AG10803 (cell line): ENCODE data around the gene CTU1.
"Not testable (repeated sequence)": the region's sequence is repeated elsewhere in the genome, so short reads cannot be mapped to it uniquely, and the experiment has no call there.

Experiments
- DNase-seq: peaks from one replicate; pipeline ENCODE4 v3.0.0; 2010; ENCODE audit warnings: low read depth
- H3K4me3 ChIP-seq: 2 replicates; pipeline ENCODE4 v1.5.1; 2011; ENCODE audit warnings: mild to moderate bottlenecking, low read length, control low read depth
- TF ChIP-seq, protein P1 (sequence below): conservative IDR thresholded peaks from 2 replicates; pipeline ENCODE4 v1.5.1; 2011; ENCODE audit warnings: mild to moderate bottlenecking, low read length, control low read depth, inconsistent platforms

Gene CTU1

DNA sequence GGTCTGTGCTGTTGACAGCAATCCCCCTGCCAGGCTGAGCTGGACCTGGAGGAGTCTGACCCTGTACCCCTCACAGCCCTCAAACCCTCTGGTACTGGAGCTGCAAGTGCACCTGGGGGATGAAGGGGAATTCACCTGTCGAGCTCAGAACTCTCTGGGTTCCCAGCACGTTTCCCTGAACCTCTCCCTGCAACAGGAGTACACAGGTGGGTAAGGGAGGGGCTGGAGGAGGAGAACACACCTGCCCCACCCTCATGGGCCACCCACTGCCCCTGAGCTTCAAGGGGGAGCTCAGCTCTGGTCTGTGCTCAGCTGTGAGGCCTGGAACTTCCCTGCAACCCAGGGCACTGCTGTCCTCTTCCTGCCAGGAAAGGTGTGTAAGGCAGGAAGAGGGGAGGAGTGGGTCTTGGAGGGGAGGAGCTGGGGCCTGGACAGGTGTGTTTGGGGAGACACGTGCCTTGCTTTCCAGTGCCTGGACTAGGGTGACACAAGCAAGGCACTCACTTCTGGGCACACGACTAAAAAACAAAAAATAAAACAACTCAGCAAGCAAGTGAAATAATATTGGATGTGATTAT is 37.8 kb upstream of the CTU1 start:
- TF ChIP-seq, protein P1, sequence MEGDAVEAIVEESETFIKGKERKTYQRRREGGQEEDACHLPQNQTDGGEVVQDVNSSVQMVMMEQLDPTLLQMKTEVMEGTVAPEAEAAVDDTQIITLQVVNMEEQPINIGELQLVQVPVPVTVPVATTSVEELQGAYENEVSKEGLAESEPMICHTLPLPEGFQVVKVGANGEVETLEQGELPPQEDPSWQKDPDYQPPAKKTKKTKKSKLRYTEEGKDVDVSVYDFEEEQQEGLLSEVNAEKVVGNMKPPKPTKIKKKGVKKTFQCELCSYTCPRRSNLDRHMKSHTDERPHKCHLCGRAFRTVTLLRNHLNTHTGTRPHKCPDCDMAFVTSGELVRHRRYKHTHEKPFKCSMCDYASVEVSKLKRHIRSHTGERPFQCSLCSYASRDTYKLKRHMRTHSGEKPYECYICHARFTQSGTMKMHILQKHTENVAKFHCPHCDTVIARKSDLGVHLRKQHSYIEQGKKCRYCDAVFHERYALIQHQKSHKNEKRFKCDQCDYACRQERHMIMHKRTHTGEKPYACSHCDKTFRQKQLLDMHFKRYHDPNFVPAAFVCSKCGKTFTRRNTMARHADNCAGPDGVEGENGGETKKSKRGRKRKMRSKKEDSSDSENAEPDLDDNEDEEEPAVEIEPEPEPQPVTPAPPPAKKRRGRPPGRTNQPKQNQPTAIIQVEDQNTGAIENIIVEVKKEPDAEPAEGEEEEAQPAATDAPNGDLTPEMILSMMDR, result no peak
- H3K4me3 ChIP-seq, result no peak overlapping the region
- no peak for DNase-seq

DNA sequence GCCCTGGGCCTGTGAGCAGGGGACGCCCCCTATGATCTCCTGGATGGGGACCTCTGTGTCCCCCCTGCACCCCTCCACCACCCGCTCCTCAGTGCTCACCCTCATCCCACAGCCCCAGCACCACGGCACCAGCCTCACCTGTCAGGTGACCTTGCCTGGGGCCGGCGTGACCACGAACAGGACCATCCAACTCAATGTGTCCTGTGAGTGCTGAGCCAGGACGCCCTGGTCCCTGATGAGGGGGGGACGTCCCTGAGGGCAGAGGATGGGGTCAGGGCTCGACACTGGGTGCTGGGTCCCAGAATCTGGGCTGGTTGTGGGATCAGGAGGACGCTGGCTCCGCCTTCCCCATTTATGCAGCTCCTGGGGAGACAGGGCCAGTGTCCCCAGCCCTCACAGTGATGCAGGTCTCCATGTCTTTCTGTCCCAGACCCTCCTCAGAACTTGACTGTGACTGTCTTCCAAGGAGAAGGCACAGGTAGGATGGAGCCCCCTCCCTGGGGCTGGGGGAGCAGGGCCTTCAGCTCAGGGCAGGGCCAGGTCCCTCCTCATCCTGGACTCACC is 36.4 kb upstream of the CTU1 start:
- H3K4me3 ChIP-seq, result no peak overlapping the region
- no peak for DNase-seq
- TF ChIP-seq, protein P1, result no peak

DNA sequence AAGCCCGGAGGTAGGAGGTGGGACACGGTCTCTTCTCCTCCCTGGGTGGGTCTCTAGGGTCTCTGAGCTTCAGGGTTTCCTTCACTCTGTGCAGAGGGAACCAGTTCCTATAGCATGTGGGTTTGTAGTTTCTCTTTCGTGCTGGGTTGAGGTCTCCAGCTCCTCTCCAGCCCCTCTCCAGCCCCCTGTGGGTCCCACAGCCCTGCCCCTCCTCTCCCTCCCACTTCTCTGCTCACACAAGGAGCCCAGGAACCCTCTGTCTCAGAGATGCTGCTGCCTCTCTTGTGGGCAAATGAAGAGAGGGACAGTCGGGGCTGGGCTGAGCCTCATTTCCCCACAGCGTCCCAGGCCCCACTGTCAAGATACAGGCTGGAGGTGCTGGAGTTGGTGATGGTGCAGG is 35.3 kb upstream of the CTU1 start:
- no peak overlapping the region for H3K4me3 ChIP-seq
- TF ChIP-seq, protein P1, result no peak
- DNase-seq, result no peak

DNA sequence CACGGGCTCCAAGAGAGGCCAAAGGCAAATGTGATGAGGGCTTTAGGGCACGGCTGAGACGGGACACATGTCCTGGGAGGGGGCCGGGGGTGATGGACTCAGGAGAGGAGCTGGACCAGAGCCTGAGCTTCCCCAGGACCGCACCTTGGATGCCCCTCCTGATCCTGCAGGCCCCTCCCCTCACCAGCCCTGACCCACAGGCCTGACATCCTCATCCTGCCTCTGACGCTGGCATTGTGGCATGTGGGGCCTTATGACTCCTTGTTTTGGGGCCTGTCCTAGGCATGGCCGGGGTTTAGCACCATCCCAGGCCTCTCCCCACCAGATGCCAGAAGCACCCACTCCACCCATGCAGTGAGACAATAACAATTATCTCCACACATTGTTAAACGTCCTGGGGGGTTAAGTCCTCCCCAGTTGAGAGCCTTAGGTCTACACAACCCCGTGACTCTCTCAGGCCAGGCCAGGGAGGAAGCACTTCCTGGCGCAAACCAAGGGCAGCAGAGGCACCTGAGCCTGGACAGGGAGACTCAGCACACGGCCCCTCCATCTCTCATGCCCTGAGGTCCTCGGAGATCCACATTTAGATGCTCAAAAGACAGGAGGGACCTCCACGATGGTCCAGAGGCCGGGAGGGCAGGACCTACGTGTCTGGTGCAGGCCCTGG is 34.7 kb upstream of the CTU1 start:
- not testable (repeated sequence) for DNase-seq, H3K4me3 ChIP-seq

DNA sequence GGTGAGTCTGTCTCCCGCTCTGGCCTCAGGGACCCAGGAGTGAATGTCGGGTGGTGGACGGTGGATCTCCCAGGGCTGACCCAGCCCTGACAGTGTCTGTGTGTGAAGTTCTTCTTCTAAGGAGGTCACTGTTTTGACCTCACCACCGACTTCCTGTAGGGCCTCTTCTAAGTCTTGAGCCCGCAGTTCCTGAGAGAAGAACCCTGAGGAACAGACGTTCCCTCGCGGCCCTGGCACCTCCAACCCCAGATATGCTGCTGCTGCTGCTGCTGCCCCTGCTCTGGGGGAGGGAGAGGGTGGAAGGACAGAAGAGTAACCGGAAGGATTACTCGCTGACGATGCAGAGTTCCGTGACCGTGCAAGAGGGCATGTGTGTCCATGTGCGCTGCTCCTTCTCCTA is 33.9 kb upstream of the CTU1 start, which contains the start of gene SIGLEC7:
SIGLEC7 (plus strand) TSS at position 183 of the 400 bp plus-strand sequence; CDS start at position 252, 69 bp downstream.
- H3K4me3 ChIP-seq, result no peak within 1 kb of the TSS
- DNase-seq, result no peak
- TF ChIP-seq, protein P1, result no peak

DNA sequence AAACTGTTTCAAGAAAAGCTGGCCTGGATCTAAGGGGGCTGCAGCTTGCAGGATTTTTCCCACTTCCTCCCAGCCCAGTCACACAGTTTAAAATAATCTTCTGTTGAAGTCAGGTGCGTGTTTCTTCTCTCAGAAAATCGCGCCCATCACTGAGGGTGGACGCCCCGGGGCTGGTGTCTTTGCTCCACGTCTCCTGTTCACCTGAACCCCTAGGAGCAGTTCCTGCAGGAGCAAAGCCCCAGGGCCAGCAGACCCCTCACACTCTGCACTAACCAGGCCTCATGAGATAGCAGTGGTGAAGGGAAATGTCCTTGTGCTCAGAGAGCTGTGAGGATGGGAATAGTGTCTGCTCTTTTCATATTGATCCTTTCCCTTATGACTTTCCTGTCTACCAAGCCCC is 33.0 kb upstream of the CTU1 start:
- no peak overlapping the region for H3K4me3 ChIP-seq
- DNase-seq, result no peak
- TF ChIP-seq, protein P1, result no peak

DNA sequence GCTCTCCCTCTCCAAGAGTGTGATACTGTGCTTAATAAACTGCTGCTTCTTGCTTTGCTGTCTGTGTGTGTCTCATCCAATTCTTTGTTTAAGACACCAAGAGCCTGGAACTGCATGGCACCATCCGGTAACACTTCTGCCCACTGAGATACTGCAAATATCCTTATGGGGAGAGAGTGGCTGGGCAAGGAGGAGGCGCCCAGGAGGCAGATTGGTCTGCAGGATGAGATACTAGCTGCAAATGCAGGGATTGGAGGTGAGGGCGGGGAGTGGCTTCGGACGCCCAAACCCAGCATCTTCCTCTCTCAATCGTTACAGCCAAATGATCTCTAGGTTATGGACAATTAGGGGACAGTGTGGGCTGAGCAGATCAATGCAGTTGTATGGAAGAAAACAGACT is 32.2 kb upstream of the CTU1 start:
- no peak for DNase-seq
- TF ChIP-seq, protein P1, result no peak
- H3K4me3 ChIP-seq, result no peak overlapping the region
